ENCODE measurements around the gene CENPB. TPM values are rescaled to one million over a fixed set of nuclear protein-coding genes. Genes with fewer than 3 reads are reported as not detected.

CENPB gene
- total and polyA plus RNA-seq, 9 donors, result 40.7 to 52.7 (median 48.8) TPM

GRCh38 chr20:3783068-3783489 lies 3.5 kb downstream of the CENPB start:
- H3K27ac ChIP-seq (ENCODE audit: low read length), result no peak overlapping the region
- peaks cover 17% of the 10 kb centered on the region for H3K27me3 ChIP-seq (ENCODE audit: control insufficient read depth, insufficient read depth, low read length)
- peaks cover 44% of the 10 kb centered on the region for H3K4me1 ChIP-seq (ENCODE audit: control insufficient read depth, insufficient read depth, low read length)
- peaks cover 20% of the 10 kb centered on the region for H3K36me3 ChIP-seq (ENCODE audit: control insufficient read depth, insufficient read depth, low read length)
- DNase-seq, result peak; percentile 15
- H3K9me3 ChIP-seq (replicated peaks; ENCODE audit: control insufficient read depth, low read depth, low read length), result no peaks in the 10 kb centered on the region
- WGBS (ENCODE audit: insufficient coverage), result 65% methylated on average over 2 of the region's 2 CpGs
- no peak overlapping the region for H3K4me3 ChIP-seq (ENCODE audit: low read length)

- no peak overlapping the region for H3K4me3 ChIP-seq (ENCODE audit: low read length)
- no peaks in the 10 kb centered on the region for H3K9me3 ChIP-seq (replicated peaks; ENCODE audit: control insufficient read depth, low read depth, low read length)
- peaks cover 47% of the 10 kb centered on the region for H3K4me1 ChIP-seq (ENCODE audit: control insufficient read depth, insufficient read depth, low read length)
- H3K27ac ChIP-seq (ENCODE audit: low read length), result no peak overlapping the region
- 81% methylated on average over 3 of the region's 6 CpGs for WGBS (ENCODE audit: insufficient coverage)
- peaks cover 22% of the 10 kb centered on the region for H3K27me3 ChIP-seq (ENCODE audit: control insufficient read depth, insufficient read depth, low read length)
- peaks cover 20% of the 10 kb centered on the region for H3K36me3 ChIP-seq (ENCODE audit: control insufficient read depth, insufficient read depth, low read length)
- DNase-seq, result no peak
Observed at GRCh38 chr20:3782597-3782996, 3.9 kb downstream of the CENPB start.

GRCh38 chr20:3781153-3781910 lies 5.2 kb downstream of the CENPB start, which contains the start of gene SPEF1:
Gene SPEF1, minus strand, starts transcription at chr20:3781448. Its CDS starts 161 bp downstream, at chr20:3781287.
- Histone ChIP-seq H3K9me3 (replicated peaks; ENCODE audit: control insufficient read depth, low read depth, low read length) (no peaks in the 10 kb centered on the region), H3K4me1 (ENCODE audit: control insufficient read depth, insufficient read depth, low read length) (peaks cover 50% of the 10 kb centered on the region), H3K27me3 (ENCODE audit: control insufficient read depth, insufficient read depth, low read length) (peaks cover 31% of the 10 kb centered on the region), H3K4me3 (ENCODE audit: low read length) (peak within 1 kb of the TSS; percentile 21), H3K36me3 (ENCODE audit: control insufficient read depth, insufficient read depth, low read length) (peaks cover 20% of the 10 kb centered on the region), H3K27ac (ENCODE audit: low read length) (peak within 1 kb of the TSS; percentile 25)
- peak; percentile 97 for DNase-seq
- WGBS (ENCODE audit: insufficient coverage), result 5% methylated on average over 22 of the region's 28 CpGs

GRCh38 chr20:3778976-3779375 lies 7.6 kb downstream of the CENPB start:
- DNase-seq, result peak; percentile 15
- 19% methylated on average over 15 of the region's 18 CpGs for WGBS (ENCODE audit: insufficient coverage)
- H3K4me1 ChIP-seq (ENCODE audit: control insufficient read depth, insufficient read depth, low read length), result peaks cover 33% of the 10 kb centered on the region

GRCh38 chr20:3777716-3778629 lies 8.6 kb downstream of the CENPB start:
- 2% methylated on average over 65 of the region's 70 CpGs for WGBS (ENCODE audit: insufficient coverage)
- peak; percentile 50 for DNase-seq
- peaks cover 8% of the 10 kb centered on the region for H3K36me3 ChIP-seq (ENCODE audit: control insufficient read depth, insufficient read depth, low read length)

More at GRCh38 chr20:3778976-3779375, 7.6 kb downstream of the CENPB start:
- H3K9me3 ChIP-seq (replicated peaks; ENCODE audit: control insufficient read depth, low read depth, low read length), result no peaks in the 10 kb centered on the region
- H3K27ac ChIP-seq (ENCODE audit: low read length), result no peak overlapping the region
- peaks cover 31% of the 10 kb centered on the region for H3K27me3 ChIP-seq (ENCODE audit: control insufficient read depth, insufficient read depth, low read length)
- H3K4me3 ChIP-seq (ENCODE audit: low read length), result no peak overlapping the region
- peaks cover 8% of the 10 kb centered on the region for H3K36me3 ChIP-seq (ENCODE audit: control insufficient read depth, insufficient read depth, low read length)

GRCh38 chr20:3777381-3777715 lies 9.2 kb downstream of the CENPB start:
- Histone ChIP-seq H3K36me3 (ENCODE audit: control insufficient read depth, insufficient read depth, low read length) (peaks cover 3% of the 10 kb centered on the region), H3K27ac (ENCODE audit: low read length) (no peak overlapping the region), H3K9me3 (replicated peaks; ENCODE audit: control insufficient read depth, low read depth, low read length) (no peaks in the 10 kb centered on the region), H3K27me3 (ENCODE audit: control insufficient read depth, insufficient read depth, low read length) (peaks cover 31% of the 10 kb centered on the region), H3K4me1 (ENCODE audit: control insufficient read depth, insufficient read depth, low read length) (peaks cover 23% of the 10 kb centered on the region), H3K4me3 (ENCODE audit: low read length) (peak overlapping the region; percentile 38)
- no peak for DNase-seq
- 10% methylated on average over 9 of the region's 16 CpGs for WGBS (ENCODE audit: insufficient coverage)

More at GRCh38 chr20:3777716-3778629, 8.6 kb downstream of the CENPB start:
- Histone ChIP-seq H3K4me3 (ENCODE audit: low read length) (peak overlapping the region; percentile 38), H3K9me3 (replicated peaks; ENCODE audit: control insufficient read depth, low read depth, low read length) (no peaks in the 10 kb centered on the region), H3K27ac (ENCODE audit: low read length) (no peak overlapping the region), H3K4me1 (ENCODE audit: control insufficient read depth, insufficient read depth, low read length) (peaks cover 23% of the 10 kb centered on the region), H3K27me3 (ENCODE audit: control insufficient read depth, insufficient read depth, low read length) (peaks cover 31% of the 10 kb centered on the region)

- Histone ChIP-seq H3K4me3 (ENCODE audit: low read length) (no peak overlapping the region), H3K4me1 (ENCODE audit: control insufficient read depth, insufficient read depth, low read length) (peaks cover 14% of the 10 kb centered on the region), H3K9me3 (replicated peaks; ENCODE audit: control insufficient read depth, low read depth, low read length) (no peaks in the 10 kb centered on the region), H3K27me3 (ENCODE audit: control insufficient read depth, insufficient read depth, low read length) (peaks cover 31% of the 10 kb centered on the region), H3K36me3 (ENCODE audit: control insufficient read depth, insufficient read depth, low read length) (no peaks in the 10 kb centered on the region), H3K27ac (ENCODE audit: low read length) (no peak overlapping the region)
- 88% methylated on average over 1 of the region's 4 CpGs for WGBS (ENCODE audit: insufficient coverage)
- no peak for DNase-seq
Observed at GRCh38 chr20:3775457-3776108, 11.0 kb downstream of the CENPB start.

GRCh38 chr20:3771552-3772058 lies 14.9 kb downstream of the CENPB start:
- Histone ChIP-seq H3K36me3 (ENCODE audit: control insufficient read depth, insufficient read depth, low read length) (no peaks in the 10 kb centered on the region), H3K4me1 (ENCODE audit: control insufficient read depth, insufficient read depth, low read length) (peaks cover 21% of the 10 kb centered on the region), H3K4me3 (ENCODE audit: low read length) (no peak overlapping the region), H3K9me3 (replicated peaks; ENCODE audit: control insufficient read depth, low read depth, low read length) (no peaks in the 10 kb centered on the region), H3K27ac (ENCODE audit: low read length) (no peak overlapping the region), H3K27me3 (ENCODE audit: control insufficient read depth, insufficient read depth, low read length) (no peaks in the 10 kb centered on the region)
- no CpG with 5 or more reads among the region's 7 CpGs for WGBS (ENCODE audit: insufficient coverage)
- DNase-seq, result no peak

- Histone ChIP-seq H3K27ac (ENCODE audit: low read length) (peak overlapping the region; percentile 89), H3K27me3 (ENCODE audit: control insufficient read depth, insufficient read depth, low read length) (no peaks in the 10 kb centered on the region), H3K4me1 (ENCODE audit: control insufficient read depth, insufficient read depth, low read length) (peaks cover 44% of the 10 kb centered on the region), H3K4me3 (ENCODE audit: low read length) (peak overlapping the region; percentile 89), H3K9me3 (replicated peaks; ENCODE audit: control insufficient read depth, low read depth, low read length) (no peaks in the 10 kb centered on the region), H3K36me3 (ENCODE audit: control insufficient read depth, insufficient read depth, low read length) (no peaks in the 10 kb centered on the region)
- peak; percentile 87 for DNase-seq
- WGBS (ENCODE audit: insufficient coverage), result under 1% methylated on average over 45 of the region's 51 CpGs
Observed at GRCh38 chr20:3768342-3769130, 18.0 kb downstream of the CENPB start.

All from muscle of leg (tissue), 11 donors.